Left lung (tissue), 10 donors: ENCODE results near the gene DCLK2. TPM values are rescaled to one million over a fixed set of nuclear protein-coding genes. Genes with fewer than 3 reads are reported as not detected.

Experiments used
- ATAC-seq: fragments of 200-7000 bp; cut with Tn5 transposase; one replicate; pipeline ENCODE4 v1.9.1; 2020; ENCODE audit warnings: moderate library complexity
- DNase-seq, 4 donors: peaks; one replicate each; pipeline ENCODE4 v3.0.0-alpha.2; 2013 to 2020
- H3K27ac ChIP-seq, 2 donors: fragments of 200-600 bp; sonication (generic) in 1 of 2; one replicate each; pipeline versions ENCODE4 v1.5.0 to v1.8.0; 2020 to 2021
- H3K27me3 ChIP-seq, 2 donors: fragments of 200-600 bp; sonication (generic) in 1 of 2; one replicate each; pipeline versions ENCODE4 v1.5.0 to v1.8.0; 2020 to 2021
- H3K36me3 ChIP-seq, 2 donors: fragments of 200-600 bp; sonication (generic) in 1 of 2; one replicate each; pipeline versions ENCODE4 v1.5.0 to v1.8.0; 2020 to 2021
- H3K4me1 ChIP-seq, 2 donors: fragments of 200-600 bp; one replicate each; pipeline ENCODE4 v1.8.0; 2021
- H3K4me3 ChIP-seq, 2 donors: fragments of 200-600 bp; sonication (generic) in 1 of 2; one replicate each; pipeline versions ENCODE4 v1.5.0 to v1.8.0; 2020 to 2021; ENCODE audit warnings: mild to moderate bottlenecking in 1 of 2
- H3K9me3 ChIP-seq, 2 donors: fragments of 200-600 bp; sonication (generic) in 1 of 2; one replicate each; pipeline versions ENCODE4 v1.5.0 to v1.8.0; 2020 to 2021
- intact Hi-C, 2 donors: fragments of 100-400 bp; cut with DNase I; formaldehyde crosslinking; loops; one replicate each; pipeline versions ENCODE4 v1.11.2 to v1.14.2; 2022
- polyA plus RNA-seq, 6 donors: library from polyadenylated mRNA; unstranded; fragments of 120-200 nt; gene quantifications; one replicate each; pipeline ENCODE4 v1.2.1, GENCODE V29; 2013; ENCODE audit not compliant: insufficient read length in 6 of 6
- total RNA-seq, 2 donors: library from RNA; stranded (reverse); fragmentation: NEBNext Ultra II Directional; extraction: Animal tissue kit (Norgen Biotek cat#: 25700); gene quantifications; one replicate each; pipeline ENCODE4 v1.2.1, GENCODE V29; 2021
- TF ChIP-seq, protein P1 (sequence below), 2 donors: fragments of 200-600 bp; sonication (generic) in 1 of 2; IDR thresholded peaks; one replicate each; pipeline versions ENCODE4 v1.5.0 to v1.8.0; 2021; ENCODE audit warnings: antibody characterized with exemption in 2 of 2
- donor health status: DM: no; HTN: yes; CAD: no.
- donor health status: DM: no; HTN: no; CAD: no.

Gene DCLK2
- total and polyA plus RNA-seq, 8 donors = 2.6 to 12.9 (median 11.5) TPM

DNA sequence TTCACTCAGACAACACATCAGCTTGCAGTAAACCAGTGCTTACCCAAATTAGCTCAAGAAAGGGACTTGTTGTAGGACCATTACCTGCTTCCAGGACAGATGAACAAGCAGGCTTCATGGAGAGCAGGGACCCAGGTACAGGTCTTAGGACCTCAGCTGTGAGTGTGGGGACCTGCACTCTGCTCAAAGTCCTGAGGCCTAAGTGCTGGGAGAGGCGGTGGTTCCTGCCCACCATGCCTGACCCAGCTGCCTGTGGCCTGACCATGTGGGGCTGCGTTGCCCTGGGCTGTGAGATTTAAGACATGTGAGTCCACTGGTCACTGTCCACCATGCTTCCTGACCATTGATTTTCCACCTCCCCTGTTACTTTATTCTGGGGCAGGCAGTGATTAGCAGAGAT, 140.2 kb downstream of the DCLK2 start:
- H3K27ac ChIP-seq = no peak overlapping the region
- DNase-seq = no peak
- H3K4me3 ChIP-seq = no peak overlapping the region
- intact Hi-C loops = loop anchor here in 1 of 2 donors (10.0 kb wide), 1 partner anchor 214 kb away; no protein-coding TSS in a partner anchor
- no peaks in the 10 kb centered on the region for H3K9me3 ChIP-seq
- no peaks in the 10 kb centered on the region for H3K4me1 ChIP-seq
- H3K27me3 ChIP-seq = no peaks in the 10 kb centered on the region
- H3K36me3 ChIP-seq = no peaks in the 10 kb centered on the region
- TF ChIP-seq, protein P1, sequence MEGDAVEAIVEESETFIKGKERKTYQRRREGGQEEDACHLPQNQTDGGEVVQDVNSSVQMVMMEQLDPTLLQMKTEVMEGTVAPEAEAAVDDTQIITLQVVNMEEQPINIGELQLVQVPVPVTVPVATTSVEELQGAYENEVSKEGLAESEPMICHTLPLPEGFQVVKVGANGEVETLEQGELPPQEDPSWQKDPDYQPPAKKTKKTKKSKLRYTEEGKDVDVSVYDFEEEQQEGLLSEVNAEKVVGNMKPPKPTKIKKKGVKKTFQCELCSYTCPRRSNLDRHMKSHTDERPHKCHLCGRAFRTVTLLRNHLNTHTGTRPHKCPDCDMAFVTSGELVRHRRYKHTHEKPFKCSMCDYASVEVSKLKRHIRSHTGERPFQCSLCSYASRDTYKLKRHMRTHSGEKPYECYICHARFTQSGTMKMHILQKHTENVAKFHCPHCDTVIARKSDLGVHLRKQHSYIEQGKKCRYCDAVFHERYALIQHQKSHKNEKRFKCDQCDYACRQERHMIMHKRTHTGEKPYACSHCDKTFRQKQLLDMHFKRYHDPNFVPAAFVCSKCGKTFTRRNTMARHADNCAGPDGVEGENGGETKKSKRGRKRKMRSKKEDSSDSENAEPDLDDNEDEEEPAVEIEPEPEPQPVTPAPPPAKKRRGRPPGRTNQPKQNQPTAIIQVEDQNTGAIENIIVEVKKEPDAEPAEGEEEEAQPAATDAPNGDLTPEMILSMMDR (IDR thresholded peaks at IDR 0.05) = no peak
- no peak for ATAC-seq

DNA sequence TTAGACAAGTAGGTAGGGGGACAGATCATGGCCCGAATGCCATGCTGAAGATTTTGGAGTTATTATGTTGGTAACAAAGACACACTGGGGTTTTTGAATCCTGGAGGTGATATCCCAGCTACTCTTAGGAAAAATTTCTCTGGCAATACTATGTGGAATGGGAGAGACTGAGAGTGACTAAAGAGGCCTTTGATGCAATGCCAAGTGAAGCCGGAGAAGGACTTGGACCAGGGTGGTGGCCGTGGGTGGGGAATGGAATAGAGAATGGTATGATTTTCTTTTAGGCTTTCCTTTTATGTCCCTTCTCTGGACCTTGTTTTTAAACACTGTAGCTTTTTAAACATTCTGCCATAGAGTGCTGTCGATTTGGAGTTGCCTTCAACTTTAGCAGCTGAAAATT, 141.6 kb downstream of the DCLK2 start:
- H3K27me3 ChIP-seq = no peaks in the 10 kb centered on the region
- DNase-seq (no peak), ATAC-seq (no peak)
- intact Hi-C loops = loop anchor here in 1 of 2 donors (10.0 kb wide), 1 partner anchor 215 kb away; no protein-coding TSS in a partner anchor
- H3K27ac ChIP-seq = no peak overlapping the region
- TF ChIP-seq, protein P1 (IDR thresholded peaks at IDR 0.05) = no peak
- H3K4me1 ChIP-seq = no peaks in the 10 kb centered on the region
- no peaks in the 10 kb centered on the region for H3K36me3 ChIP-seq
- H3K9me3 ChIP-seq = no peaks in the 10 kb centered on the region
- no peak overlapping the region for H3K4me3 ChIP-seq

DNA sequence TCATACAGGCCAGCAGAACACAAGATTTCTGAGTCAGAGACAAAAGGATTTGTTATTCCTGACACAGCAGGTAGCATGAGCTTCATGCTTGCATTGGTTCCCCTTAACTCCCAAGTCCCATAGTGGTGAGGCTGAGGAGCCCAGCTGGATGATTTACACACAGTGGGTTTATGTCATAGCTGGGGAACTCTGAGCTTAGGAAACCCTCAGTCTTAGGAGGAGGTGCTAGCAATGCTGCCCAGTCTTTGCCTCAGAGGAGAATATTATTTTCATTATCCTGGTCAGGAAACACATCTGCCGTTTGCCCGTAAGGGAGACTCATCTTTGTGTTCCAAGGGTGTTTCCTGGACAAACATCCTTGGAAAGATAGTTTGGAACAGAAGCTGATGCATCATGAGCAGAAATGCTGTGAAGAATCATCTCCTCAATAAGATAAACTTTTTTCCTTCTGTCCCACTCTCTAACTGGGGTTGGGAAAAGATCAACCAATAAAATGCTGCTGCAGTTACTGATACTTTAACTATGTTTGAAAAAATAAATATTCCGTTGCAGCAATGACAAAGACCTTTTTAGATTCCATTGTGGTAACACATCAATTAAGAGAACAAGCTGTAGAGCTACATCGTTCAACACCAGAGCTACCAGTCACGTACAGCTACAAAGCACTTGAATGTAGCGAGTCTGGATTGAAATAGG, 146.8 kb downstream of the DCLK2 start:
- DNase-seq (no peak), ATAC-seq (peak; percentile 44)
- Histone ChIP-seq H3K9me3 (no peaks in the 10 kb centered on the region), H3K27me3 (no peaks in the 10 kb centered on the region), H3K36me3 (no peaks in the 10 kb centered on the region), H3K27ac (no peak overlapping the region), H3K4me3 (no peak overlapping the region), H3K4me1 (no peaks in the 10 kb centered on the region)
- TF ChIP-seq, protein P1 (IDR thresholded peaks at IDR 0.05) = no peak
- intact Hi-C loops = no loop called here

DNA sequence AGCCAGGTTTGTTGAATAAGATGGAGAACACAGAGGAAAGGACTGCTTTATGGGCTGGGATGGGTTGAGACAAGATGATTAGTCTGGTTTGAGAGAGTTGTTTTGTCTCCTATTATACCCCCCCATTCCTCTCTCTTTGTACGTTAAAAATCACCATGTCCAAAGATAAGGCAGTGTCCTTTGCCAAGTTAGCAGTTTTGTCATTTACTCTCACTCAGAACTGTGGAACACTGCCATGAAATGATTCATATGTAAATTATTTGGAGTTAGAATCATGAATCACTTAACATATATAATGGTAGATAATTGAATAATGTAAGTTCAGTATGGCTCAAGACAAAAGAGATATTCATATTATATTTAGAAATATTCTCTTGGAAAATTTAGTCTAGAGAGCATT, 151.3 kb downstream of the DCLK2 start:
- DNase-seq = peak in 1 of 4 donors; percentile 30
- TF ChIP-seq, protein P1 (IDR thresholded peaks at IDR 0.05) = no peak
- intact Hi-C loops = no loop called here
- ATAC-seq = no peak
- Histone ChIP-seq H3K27ac (no peak overlapping the region), H3K9me3 (no peaks in the 10 kb centered on the region), H3K36me3 (no peaks in the 10 kb centered on the region), H3K4me3 (no peak overlapping the region), H3K27me3 (no peaks in the 10 kb centered on the region), H3K4me1 (no peaks in the 10 kb centered on the region)

DNA sequence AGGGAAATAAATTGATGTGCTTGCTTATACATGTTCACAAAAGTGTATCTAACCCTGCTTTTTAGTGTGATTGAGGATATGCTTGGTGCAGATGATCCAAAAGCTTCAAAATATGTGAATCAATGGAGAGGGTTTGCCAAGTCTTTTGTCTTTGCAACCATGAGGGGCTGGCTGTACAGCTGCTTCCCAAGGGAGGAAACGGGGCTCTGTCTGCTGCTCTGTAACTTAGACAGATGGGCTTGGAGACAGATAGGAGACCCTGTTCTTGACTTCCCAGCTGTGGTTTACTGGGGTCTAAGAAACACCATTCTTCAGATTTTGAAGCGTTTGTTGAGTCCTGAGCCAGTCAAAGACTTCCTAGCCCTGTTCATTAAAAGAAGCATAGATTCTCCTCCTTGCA, 152.3 kb downstream of the DCLK2 start:
- H3K27me3 ChIP-seq = no peaks in the 10 kb centered on the region
- TF ChIP-seq, protein P1 (IDR thresholded peaks at IDR 0.05) = no peak
- ATAC-seq (no peak), DNase-seq (no peak)
- no peaks in the 10 kb centered on the region for H3K4me1 ChIP-seq
- H3K27ac ChIP-seq = no peak overlapping the region
- H3K9me3 ChIP-seq = no peaks in the 10 kb centered on the region
- H3K36me3 ChIP-seq = no peaks in the 10 kb centered on the region
- intact Hi-C loops = no loop called here
- no peak overlapping the region for H3K4me3 ChIP-seq
